Stimulated activated naive CD8-positive, alpha-beta T cell treated with anti-CD3 and anti-CD28 coated beads, Interleukin-15, amount 100 ng/mL, for 72 hours (primary cell): ENCODE results near the gene CSNK1A1.
A peak's percentile ranks its signal among the peaks of the same experiment; 100 is the strongest.
"Not testable (repeated sequence)": the region's sequence is repeated elsewhere in the genome, so short reads cannot be mapped to it uniquely, and the experiment has no call there.

ENCODE experiments used
- ATAC-seq: fragments of 150-1000 bp; cut with Tn5 transposase; 2 replicates; pipeline ENCODE4 v1.10.0; 2021; ENCODE audit warnings: mild to moderate bottlenecking, moderate library complexity
- DNase-seq, 2 donors: peaks; one replicate each; pipeline ENCODE4 v3.0.0; 2021 to 2022
- H3K27ac Mint-ChIP-seq, 2 donors: one replicate each; pipeline ENCODE4 v1.8.0; 2022; ENCODE audit warnings: mild to moderate bottlenecking in 2 of 2, mixed read lengths in 2 of 2, moderate library complexity in 2 of 2
- H3K27me3 Mint-ChIP-seq: one replicate; pipeline ENCODE4 v1.8.0; 2022; ENCODE audit warnings: mixed read lengths
- H3K4me1 Mint-ChIP-seq: one replicate; pipeline ENCODE4 v1.8.0; 2022; ENCODE audit warnings: mild to moderate bottlenecking, mixed read lengths
- H3K4me3 Mint-ChIP-seq, 2 donors: one replicate each; pipeline ENCODE4 v1.8.0; 2022; ENCODE audit warnings: mild to moderate bottlenecking in 2 of 2, mixed read lengths in 2 of 2, moderate library complexity in 1 of 2
- H3K9me3 Mint-ChIP-seq, 2 donors: one replicate each; pipeline ENCODE4 v1.8.0; 2022; ENCODE audit warnings: mixed read lengths in 2 of 2

Gene CSNK1A1

GRCh38 chr5:149551227-149552037 lies at the start of gene CSNK1A1:
Gene CSNK1A1 (minus strand): TSS chr5:149551439. CDS start chr5:149550964, 475 bp downstream.
- Mint-ChIP-seq H3K4me1 (peaks cover 33% of the 10 kb centered on the region), H3K27me3 (no peaks in the 10 kb centered on the region), H3K4me3 (peak within 1 kb of the TSS; percentile 98 to 99), H3K27ac (peak within 1 kb of the TSS; percentile 100), H3K9me3 (no peaks in the 10 kb centered on the region)
- ATAC-seq (peak; percentile 93), DNase-seq (peak; percentile 99)

- no peaks in the 10 kb centered on the region for H3K4me1 Mint-ChIP-seq
- no peaks in the 10 kb centered on the region for H3K9me3 Mint-ChIP-seq
- no peaks in the 10 kb centered on the region for H3K27me3 Mint-ChIP-seq
- H3K27ac Mint-ChIP-seq, result no peak overlapping the region
- ATAC-seq (no peak), DNase-seq (no peak)
- H3K4me3 Mint-ChIP-seq, result no peak overlapping the region
These were observed 49.7 kb upstream of the CSNK1A1 start for GRCh38 chr5:149600932-149601331.

GRCh38 chr5:149599375-149599774 lies 48.1 kb upstream of the CSNK1A1 start:
- Mint-ChIP-seq H3K27ac (no peak overlapping the region), H3K4me3 (no peak overlapping the region), H3K27me3 (no peaks in the 10 kb centered on the region), H3K4me1 (no peaks in the 10 kb centered on the region), H3K9me3 (no peaks in the 10 kb centered on the region)
- DNase-seq (no peak), ATAC-seq (no peak)

GRCh38 chr5:149598966-149599365 lies 47.7 kb upstream of the CSNK1A1 start:
- Mint-ChIP-seq H3K4me1 (no peaks in the 10 kb centered on the region), H3K4me3 (no peak overlapping the region), H3K27ac (no peak overlapping the region), H3K27me3 (no peaks in the 10 kb centered on the region), H3K9me3 (no peaks in the 10 kb centered on the region)
- DNase-seq (no peak), ATAC-seq (no peak)

GRCh38 chr5:149598234-149598633 lies 47.0 kb upstream of the CSNK1A1 start:
- H3K27ac Mint-ChIP-seq, result peak overlapping the region in 1 of 2 donors; percentile 23
- ATAC-seq, H3K27me3 Mint-ChIP-seq, DNase-seq, H3K4me3 Mint-ChIP-seq, H3K4me1 Mint-ChIP-seq, H3K9me3 Mint-ChIP-seq: not testable (repeated sequence)

GRCh38 chr5:149597618-149598017 lies 46.4 kb upstream of the CSNK1A1 start:
- Mint-ChIP-seq H3K4me3 (no peak overlapping the region), H3K27me3 (no peaks in the 10 kb centered on the region)
- ATAC-seq, result no peak

GRCh38 chr5:149596712-149597111 lies 45.5 kb upstream of the CSNK1A1 start:
- ATAC-seq (no peak), DNase-seq (no peak)
- Mint-ChIP-seq H3K4me1 (no peaks in the 10 kb centered on the region), H3K9me3 (no peaks in the 10 kb centered on the region), H3K27ac (peak overlapping the region in 1 of 2 donors; percentile 81), H3K27me3 (no peaks in the 10 kb centered on the region), H3K4me3 (no peak overlapping the region)

More at GRCh38 chr5:149597618-149598017, 46.4 kb upstream of the CSNK1A1 start:
- DNase-seq, result no peak
- H3K27ac Mint-ChIP-seq, result no peak overlapping the region
- no peaks in the 10 kb centered on the region for H3K4me1 Mint-ChIP-seq
- H3K9me3 Mint-ChIP-seq, result no peaks in the 10 kb centered on the region

GRCh38 chr5:149595105-149595504 lies 43.9 kb upstream of the CSNK1A1 start:
- DNase-seq, H3K9me3 Mint-ChIP-seq, H3K27me3 Mint-ChIP-seq, H3K27ac Mint-ChIP-seq, H3K4me3 Mint-ChIP-seq, H3K4me1 Mint-ChIP-seq, ATAC-seq: not testable (repeated sequence)

GRCh38 chr5:149594206-149594895 lies 43.1 kb upstream of the CSNK1A1 start:
- no peaks in the 10 kb centered on the region for H3K4me1 Mint-ChIP-seq
- no peak overlapping the region for H3K4me3 Mint-ChIP-seq
- no peaks in the 10 kb centered on the region for H3K9me3 Mint-ChIP-seq
- H3K27me3 Mint-ChIP-seq, result no peaks in the 10 kb centered on the region
- no peak for ATAC-seq
- no peak for DNase-seq
- no peak overlapping the region for H3K27ac Mint-ChIP-seq

GRCh38 chr5:149593370-149593769 lies 42.1 kb upstream of the CSNK1A1 start:
- ATAC-seq, result no peak
- Mint-ChIP-seq H3K4me3 (no peak overlapping the region), H3K9me3 (no peaks in the 10 kb centered on the region), H3K27me3 (no peaks in the 10 kb centered on the region), H3K4me1 (no peaks in the 10 kb centered on the region), H3K27ac (no peak overlapping the region)
- DNase-seq, result no peak

GRCh38 chr5:149588936-149589335 lies 37.7 kb upstream of the CSNK1A1 start:
- Mint-ChIP-seq H3K27ac (no peak overlapping the region), H3K9me3 (no peaks in the 10 kb centered on the region), H3K27me3 (no peaks in the 10 kb centered on the region), H3K4me3 (no peak overlapping the region), H3K4me1 (peaks cover 12% of the 10 kb centered on the region)
- DNase-seq, result no peak
- no peak for ATAC-seq

GRCh38 chr5:149586708-149587318 lies 35.6 kb upstream of the CSNK1A1 start:
- peaks cover 12% of the 10 kb centered on the region for H3K4me1 Mint-ChIP-seq
- no peaks in the 10 kb centered on the region for H3K27me3 Mint-ChIP-seq
- peak; percentile 85 for ATAC-seq
- H3K4me3 Mint-ChIP-seq, result no peak overlapping the region
- H3K9me3 Mint-ChIP-seq, result no peaks in the 10 kb centered on the region
- DNase-seq, result no peak
- H3K27ac Mint-ChIP-seq, result no peak overlapping the region

- no peak for DNase-seq
- no peak for ATAC-seq
- Mint-ChIP-seq H3K27me3 (no peaks in the 10 kb centered on the region), H3K4me1 (peaks cover 20% of the 10 kb centered on the region), H3K27ac (no peak overlapping the region), H3K4me3 (no peak overlapping the region), H3K9me3 (no peaks in the 10 kb centered on the region)
These were observed 34.7 kb upstream of the CSNK1A1 start for GRCh38 chr5:149585910-149586309.

- Mint-ChIP-seq H3K4me3 (no peak overlapping the region), H3K27ac (no peak overlapping the region), H3K27me3 (peaks cover 9% of the 10 kb centered on the region), H3K9me3 (no peaks in the 10 kb centered on the region), H3K4me1 (peaks cover 29% of the 10 kb centered on the region)
- ATAC-seq (no peak), DNase-seq (no peak)
These were observed 32.9 kb upstream of the CSNK1A1 start for GRCh38 chr5:149584121-149584520.

GRCh38 chr5:149583394-149583793 lies 32.2 kb upstream of the CSNK1A1 start:
- DNase-seq, result no peak
- Mint-ChIP-seq H3K4me1 (peaks cover 29% of the 10 kb centered on the region), H3K4me3 (no peak overlapping the region), H3K27ac (no peak overlapping the region), H3K27me3 (peaks cover 9% of the 10 kb centered on the region), H3K9me3 (no peaks in the 10 kb centered on the region)
- no peak for ATAC-seq
